Adrenal gland (tissue), 12 donors: ENCODE results near the gene C19orf53. TPM values are rescaled to one million over a fixed set of nuclear protein-coding genes. Genes with fewer than 3 reads are reported as not detected.

Source experiments
- DNase-seq, 7 donors: peaks; one replicate each; pipeline ENCODE4 v3.0.0-alpha.2; 2019 to 2020
- H3K27ac ChIP-seq, 5 donors: fragments of 200-600 bp; sonication (generic) in 4 of 5; 1 replicate in 3 of 5; 2 replicates in 2 of 5; pipeline versions ENCODE4 v1.5.1 to v1.8.0; 2016 to 2020; ENCODE audit warnings: mild to moderate bottlenecking in 1 of 5
- H3K27me3 ChIP-seq: fragments of 200-600 bp; 2 replicates; pipeline ENCODE4 v1.8.0; 2021
- H3K36me3 ChIP-seq, 2 donors: fragments of 200-600 bp; replicated peaks in 1 of 2; 1 replicate in 1 of 2; 2 replicates in 1 of 2; pipeline versions ENCODE4 v1.5.1 to v1.8.0; 2018 to 2022
- H3K4me1 ChIP-seq, 2 donors: fragments of 200-600 bp; replicated peaks in 1 of 2; 1 replicate in 1 of 2; 2 replicates in 1 of 2; pipeline versions ENCODE4 v1.5.1 to v1.8.0; 2018 to 2021
- H3K4me3 ChIP-seq, 4 donors: fragments of 200-600 bp; sonication (generic) in 3 of 4; one replicate each; pipeline ENCODE4 v1.5.1; 2016 to 2018
- H3K9me3 ChIP-seq, 3 donors: fragments of 200-600 bp; sonication (generic) in 1 of 3; replicated peaks in 1 of 3; 1 replicate in 2 of 3; 2 replicates in 1 of 3; pipeline versions ENCODE4 v1.5.1 to v1.8.0; 2016 to 2021
- CTCF ChIP-seq, 6 experiments: fragments of 450-650 bp in 4 of 6; fragments of 200-600 bp in 2 of 6; sonication (generic) in 1 of 6; IDR thresholded peaks; 1 replicate in 5 of 6; 2 replicates in 1 of 6; pipeline versions ENCODE4 v1.5.1 to v1.8.0; 2016 to 2021; ENCODE audit warnings: antibody characterized with exemption in 6 of 6, mild to moderate bottlenecking in 2 of 6, moderate library complexity in 1 of 6
- POLR2A ChIP-seq, 2 donors: fragments of 450-650 bp; IDR thresholded peaks; one replicate each; pipeline ENCODE4 v1.6.1; 2017; ENCODE audit warnings: antibody characterized with exemption in 2 of 2, mild to moderate bottlenecking in 2 of 2, moderate library complexity in 1 of 2
- whole genome bisulfite sequencing, 4 donors: extraction: QIAGEN DNeasy Blood & Tissue Kit in 2 of 4; methylation state at CpG; one replicate each; pipeline versions ENCODE4 v1.1.5 to v1.1.7; 2013 to 2017; 5-methylcytosine and 5-hydroxymethylcytosine counted together
- intact Hi-C, 2 donors: fragments of 100-400 bp; cut with DNase I; formaldehyde crosslinking; loops; one replicate each; pipeline versions ENCODE4 v1.14.1 to v1.15.0; 2022 to 2023
- polyA plus RNA-seq, 3 donors: library from polyadenylated mRNA; stranded (reverse); fragments of 200-250 nt in 2 of 3; fragments of 350-450 nt in 1 of 3; fragmentation: Illumina TruSeq in 1 of 3; extraction: RNeasy Lipid Tissue Mini Kit (QIAGEN cat#74804) in 1 of 3; gene quantifications; one replicate each; pipeline ENCODE4 v1.2.3, GENCODE V29; 2013 to 2014
- total RNA-seq, 9 donors: library from RNA; depleted of rRNA in 4 of 9; stranded (reverse); fragments of >200 nt in 4 of 9; fragments of 120-200 nt in 1 of 9; fragmentation: NEBNext Ultra II Directional in 1 of 9; extraction: Animal tissue kit (Norgen Biotek cat#: 25700) in 1 of 9; gene quantifications; one replicate each; pipeline versions ENCODE4 v1.1.0 to v1.2.4, GENCODE V29; 2013 to 2023
- donor health status: healthy with polysubstance abuse.
- donor health status: Bipolar disorder and iron deficiency.
- donor health status: DM: yes; HTN: yes; CAD: no.
- donor health status: DM: no; HTN: no; CAD: no.
- donor health status: DM: no; HTN: no; CAD: no.
- donor health status: DM: yes; HTN: yes; CAD: no.

The C19orf53 gene
- total and polyA plus RNA-seq, 12 donors = 95.8 to 459 (median 166) TPM

- WGBS, 4 donors = 84 to 91% (median 90%) methylated on average over 14 to 15 of the region's 15 CpGs
- no peak overlapping the region for H3K4me3 ChIP-seq
- H3K9me3 ChIP-seq = no peaks in the 10 kb centered on the region
- peaks cover 0 to 97% of the 10 kb centered on the region in 2 donors for H3K36me3 ChIP-seq
- H3K27ac ChIP-seq = no peak overlapping the region
- TF ChIP-seq CTCF (IDR thresholded peaks at IDR 0.05) (no peak), POLR2A (IDR thresholded peaks at IDR 0.05) (no peak)
- H3K27me3 ChIP-seq = no peaks in the 10 kb centered on the region
- intact Hi-C loops = no loop called here
- no peaks in the 10 kb centered on the region for H3K4me1 ChIP-seq
- no peak for DNase-seq
These were observed 16.2 kb upstream of the C19orf53 start for GRCh38 chr19:13757805-13758772.

GRCh38 chr19:13758795-13759194 lies 15.5 kb upstream of the C19orf53 start:
- Histone ChIP-seq H3K4me1 (peaks cover 0 to 2% of the 10 kb centered on the region in 2 donors), H3K27me3 (no peaks in the 10 kb centered on the region), H3K36me3 (peaks cover 0 to 95% of the 10 kb centered on the region in 2 donors), H3K4me3 (no peak overlapping the region), H3K9me3 (no peaks in the 10 kb centered on the region), H3K27ac (no peak overlapping the region)
- no peak for DNase-seq
- WGBS, 4 donors = 90 to 97% (median 96%) methylated on average over 2 to 24 of the region's 24 CpGs
- intact Hi-C loops = no loop called here
- TF ChIP-seq CTCF (IDR thresholded peaks at IDR 0.05) = no peak

- H3K36me3 ChIP-seq = peaks cover 0 to 69% of the 10 kb centered on the region in 2 donors
- peaks cover 0 to 12% of the 10 kb centered on the region in 2 donors for H3K4me1 ChIP-seq
- no peaks in the 10 kb centered on the region for H3K27me3 ChIP-seq
- H3K4me3 ChIP-seq = no peak overlapping the region
- no peaks in the 10 kb centered on the region for H3K9me3 ChIP-seq
- no peak for TF ChIP-seq CTCF (IDR thresholded peaks at IDR 0.05)
- no peak for TF ChIP-seq POLR2A (IDR thresholded peaks at IDR 0.05)
- intact Hi-C loops = no loop called here
- 86 to 96% (median 89%) methylated on average over 8 of the region's 8 CpGs for WGBS, 4 donors
- no peak for DNase-seq
- H3K27ac ChIP-seq = no peak overlapping the region
These were observed 12.8 kb upstream of the C19orf53 start for GRCh38 chr19:13761423-13761822.

- WGBS, 4 donors = 87 to 95% (median 89%) methylated on average over 21 to 42 of the region's 42 CpGs
- no peak overlapping the region for H3K27ac ChIP-seq
- intact Hi-C loops = no loop called here
- H3K27me3 ChIP-seq = no peaks in the 10 kb centered on the region
- no peak for TF ChIP-seq POLR2A (IDR thresholded peaks at IDR 0.05)
- no peak for TF ChIP-seq CTCF (IDR thresholded peaks at IDR 0.05)
- DNase-seq = no peak
- H3K36me3 ChIP-seq = peaks cover 0 to 56% of the 10 kb centered on the region in 2 donors
- H3K9me3 ChIP-seq = no peaks in the 10 kb centered on the region
- H3K4me3 ChIP-seq = no peak overlapping the region
- H3K4me1 ChIP-seq = peaks cover 0 to 12% of the 10 kb centered on the region in 2 donors
These were observed 11.5 kb upstream of the C19orf53 start for GRCh38 chr19:13762635-13763235.
